Left cardiac atrium (tissue), 4 donors: ENCODE results near the gene MGAM2. TPM values are rescaled to one million over a fixed set of nuclear protein-coding genes. Genes with fewer than 3 reads are reported as not detected.
"Not testable (repeated sequence)": the region's sequence is repeated elsewhere in the genome, so short reads cannot be mapped to it uniquely, and the experiment has no call there.

Experiments used
- ATAC-seq, 2 donors: fragments of 200-7000 bp; cut with Tn5 transposase; one replicate each; pipeline ENCODE4 v1.9.1; 2020; ENCODE audit warnings: mild to moderate bottlenecking in 2 of 2, moderate library complexity in 2 of 2
- DNase-seq: peaks from one replicate; pipeline ENCODE4 v3.0.0-alpha.2; 2020
- intact Hi-C, 2 donors: fragments of 100-400 bp; cut with DNase I; formaldehyde crosslinking; loops; one replicate each; pipeline versions ENCODE4 v1.14.1 to v1.15.1; 2022 to 2023
- long read RNA-seq: library from polyadenylated mRNA; unstranded; transcript quantifications from one replicate; pipeline ENCODE4 v2.0.0, GENCODE V29; 2021
- total RNA-seq, 2 donors: library from RNA; stranded (reverse); fragmentation: NEBNext Ultra II Directional; extraction: Animal tissue kit (Norgen Biotek cat#: 25700); gene quantifications; one replicate each; pipeline ENCODE4 v1.2.1, GENCODE V29; 2021
- donor health status: DM: no; HTN: yes; CAD: no.
- donor health status: DM: no; HTN: yes; CAD: no; lungs with severe emphysema.
- donor health status: DM: yes; HTN: yes; CAD: no.
- donor health status: Dilated cardiomyopathy.

MGAM2 gene
- under 1 TPM; 0.08 to 0.12 TPM for total RNA-seq
- long read RNA-seq: 0 reads

GRCh38 chr7:142111499-142111898 is at the start of gene MGAM2:
Gene MGAM2, plus strand, starts transcription at chr7:142111718. Its CDS starts 5,156 bp downstream, at chr7:142116874.
- ATAC-seq: no peak
- no peak for DNase-seq
- intact Hi-C loops: no loop called here

DNA sequence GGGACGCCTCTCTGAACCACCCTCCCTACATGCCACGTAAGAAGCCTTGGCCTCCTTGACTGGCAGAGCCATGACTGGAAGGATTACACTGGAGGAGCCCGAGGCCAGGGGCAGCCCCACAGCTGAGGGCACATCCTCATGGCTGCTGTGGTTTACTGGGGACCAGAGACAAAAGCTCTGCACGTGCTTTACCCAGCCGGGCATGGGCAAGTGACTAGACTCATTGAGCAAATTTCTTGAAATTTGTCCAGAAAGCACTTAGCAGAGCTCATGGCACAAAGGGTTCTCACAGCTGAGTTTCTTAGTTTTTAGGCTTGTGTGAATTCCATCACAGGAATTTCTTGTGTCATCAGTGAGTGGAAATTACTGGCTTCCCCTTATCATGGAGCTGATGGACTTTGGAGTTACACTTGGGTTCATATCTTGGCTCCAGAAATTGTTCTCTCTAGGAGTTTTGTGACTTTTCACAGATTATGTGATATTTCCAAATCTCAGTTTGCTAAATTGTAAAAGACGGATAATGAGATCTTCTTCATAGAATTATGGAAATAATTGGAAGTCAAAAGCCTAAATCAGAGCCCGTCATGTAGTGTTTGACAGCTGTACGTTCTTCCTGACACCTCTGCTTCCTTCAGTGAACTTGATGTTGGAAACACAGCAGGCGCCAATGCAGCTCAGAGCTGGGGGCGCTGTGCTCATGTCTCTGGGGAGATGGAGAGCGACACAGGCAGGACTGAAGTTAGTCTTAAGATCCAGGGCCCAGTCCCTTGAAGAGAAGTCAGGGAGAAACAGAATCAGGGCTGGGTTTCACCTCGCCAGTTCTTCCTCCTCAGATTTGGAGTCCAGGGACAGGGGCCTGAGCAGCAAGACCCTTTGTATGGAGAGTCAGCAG is 47.7 kb upstream of the MGAM2 start:
- ATAC-seq (no peak), DNase-seq (no peak)
- intact Hi-C loops: loop anchor here in 1 of 2 donors (5.0 kb wide), 1 partner anchor 34 kb away; no protein-coding TSS in a partner anchor

DNA sequence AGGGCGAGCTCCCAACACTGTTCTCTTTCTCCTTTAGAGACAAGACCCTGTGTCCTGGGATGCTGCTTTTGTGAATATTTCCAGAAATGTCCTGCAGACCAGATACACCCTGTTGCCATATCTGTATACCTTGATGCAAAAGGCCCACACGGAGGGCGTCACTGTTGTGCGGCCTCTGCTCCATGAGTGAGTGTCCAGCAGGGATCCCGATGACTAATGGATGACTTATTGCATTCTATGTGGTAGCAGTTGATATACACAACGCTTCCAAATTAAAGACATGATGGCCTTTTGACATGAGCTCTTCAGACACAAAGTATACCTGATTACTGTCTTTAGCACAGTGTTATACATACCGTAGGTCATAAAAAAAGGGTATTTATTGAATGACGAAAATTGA is 45.0 kb upstream of the MGAM2 start:
- ATAC-seq: no peak
- intact Hi-C loops: no loop called here

GRCh38 chr7:142077762-142078161 is 33.8 kb upstream of the MGAM2 start:
- DNase-seq: no peak
- intact Hi-C loops: no loop called here
- no peak for ATAC-seq

More for the DNA sequence above, 45.0 kb upstream of the MGAM2 start:
- DNase-seq: no peak

DNA sequence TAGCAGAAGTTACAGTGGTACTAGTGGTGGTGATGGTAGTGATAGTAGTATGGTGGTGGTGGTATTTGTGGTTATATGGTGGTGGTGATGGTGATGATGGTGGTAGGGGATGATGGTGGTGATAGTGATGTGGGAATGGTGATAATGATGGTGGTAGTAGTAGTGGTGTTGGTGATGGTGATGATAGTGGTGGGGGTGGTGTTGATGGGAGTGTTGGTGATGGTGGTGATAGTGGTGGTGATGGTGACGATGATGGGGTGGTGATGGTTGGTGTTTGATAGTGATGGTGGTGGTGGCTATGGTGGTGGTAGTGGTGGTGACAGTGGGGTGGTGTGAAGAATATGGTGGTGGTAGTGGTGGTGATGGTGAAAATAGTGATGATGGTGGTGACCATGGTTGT is 27.9 kb upstream of the MGAM2 start:
- intact Hi-C loops: no loop called here
- ATAC-seq (no peak), DNase-seq (no peak)

GRCh38 chr7:142085428-142085827 is 26.1 kb upstream of the MGAM2 start:
- no peak for ATAC-seq
- DNase-seq: no peak
- intact Hi-C loops: no loop called here

- intact Hi-C loops: no loop called here
- ATAC-seq: no peak
- no peak for DNase-seq
Measured at GRCh38 chr7:142088022-142088714, 23.4 kb upstream of the MGAM2 start.

DNA sequence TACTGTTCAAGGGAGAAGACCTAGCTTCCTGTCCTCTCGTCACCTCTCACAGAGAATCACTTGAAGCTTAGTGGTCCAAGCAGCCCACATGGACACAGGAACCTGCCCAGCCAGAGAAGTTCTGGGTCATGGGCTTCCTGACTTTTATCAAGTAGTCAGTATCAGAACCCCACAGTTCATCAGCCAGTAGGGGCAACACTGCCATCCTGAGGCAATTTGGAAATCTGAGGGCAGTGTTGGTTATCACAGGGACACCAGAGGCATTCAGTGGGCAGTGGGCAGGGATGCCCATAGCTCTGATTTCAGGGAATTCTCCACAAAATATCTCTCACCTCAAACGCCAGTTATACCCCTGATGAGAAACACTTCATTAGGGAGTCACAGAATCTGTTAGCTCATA is 22.5 kb upstream of the MGAM2 start:
- intact Hi-C loops: no loop called here
- no peak for ATAC-seq

GRCh38 chr7:142091961-142092360 is 19.6 kb upstream of the MGAM2 start:
- DNase-seq (no peak), ATAC-seq (no peak)
- intact Hi-C loops: no loop called here

More for the DNA sequence above, 22.5 kb upstream of the MGAM2 start:
- no peak for DNase-seq

DNA sequence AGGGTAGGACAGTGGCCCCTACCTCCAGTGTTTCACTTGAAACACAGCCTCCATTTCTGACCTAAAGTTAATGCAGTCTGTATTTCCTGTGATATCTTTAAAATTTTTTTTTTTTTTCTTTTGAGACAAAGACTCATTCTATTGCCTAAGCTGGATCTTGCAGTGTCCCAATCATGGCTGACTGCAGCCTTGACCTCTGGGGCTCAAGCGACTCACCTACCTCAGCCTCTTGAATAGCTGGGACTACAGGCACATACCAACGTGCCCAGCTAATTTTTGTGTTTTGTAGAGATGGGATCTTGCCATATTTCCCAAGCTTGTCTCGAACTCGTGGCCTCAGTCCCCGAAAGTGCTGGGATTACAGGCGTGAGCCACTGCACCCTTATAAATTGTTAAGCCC is 16.7 kb upstream of the MGAM2 start:
- DNase-seq (no peak), ATAC-seq (no peak)
- intact Hi-C loops: loop anchor here in 1 of 2 donors (5.0 kb wide), 1 partner anchor 33 kb away; no protein-coding TSS in a partner anchor

DNA sequence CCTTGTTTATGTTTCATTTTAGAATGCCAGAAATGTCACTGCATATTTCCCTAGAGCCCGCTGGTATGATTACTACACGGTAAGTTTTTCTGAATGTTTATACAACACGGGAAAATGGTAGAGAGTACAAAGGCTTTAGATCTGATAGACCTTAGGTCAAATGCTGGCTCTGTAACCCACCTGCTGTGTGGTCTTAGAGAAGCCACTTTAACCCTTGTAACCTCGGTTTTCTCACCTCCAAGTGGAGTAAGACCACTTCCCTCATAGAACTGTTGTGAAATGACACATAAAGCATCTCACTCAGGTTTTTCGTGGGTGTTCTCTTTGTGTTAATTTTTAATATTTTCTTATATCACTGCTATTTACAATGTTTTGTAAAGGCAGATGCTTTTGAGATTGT is 13.9 kb upstream of the MGAM2 start:
- intact Hi-C loops: loop anchor here in 1 of 2 donors (5.0 kb wide), 1 partner anchor 35 kb away; no protein-coding TSS in a partner anchor

GRCh38 chr7:142098004-142098403 is 13.5 kb upstream of the MGAM2 start:
- ATAC-seq (no peak), DNase-seq (no peak)
- intact Hi-C loops: loop anchor here in 1 of 2 donors (5.0 kb wide), 1 partner anchor 36 kb away; no protein-coding TSS in a partner anchor

More for the DNA sequence above, 13.9 kb upstream of the MGAM2 start:
- DNase-seq: no peak
- ATAC-seq: no peak

DNA sequence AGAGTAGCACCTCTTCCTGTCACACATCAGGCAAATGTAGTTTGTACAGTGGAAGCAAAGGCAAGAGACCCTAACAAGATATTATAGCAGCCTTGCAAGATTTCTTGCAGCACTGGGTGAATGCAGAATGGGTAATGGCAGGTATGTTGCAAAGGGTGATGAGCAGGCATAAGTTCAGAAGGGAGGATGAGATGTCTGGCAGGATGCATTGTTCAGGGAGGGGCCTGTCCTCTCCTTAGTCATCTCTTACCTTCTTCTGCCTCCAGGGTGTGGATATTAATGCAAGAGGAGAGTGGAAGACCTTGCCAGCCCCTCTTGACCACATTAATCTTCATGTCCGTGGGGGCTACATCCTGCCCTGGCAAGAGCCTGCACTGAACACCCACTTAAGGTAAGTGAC is 12.2 kb upstream of the MGAM2 start:
- DNase-seq, ATAC-seq: not testable (repeated sequence)
- intact Hi-C loops: loop anchor here in 1 of 2 donors (5.0 kb wide), 1 partner anchor 37 kb away; no protein-coding TSS in a partner anchor

- intact Hi-C loops: no loop called here
- no peak for ATAC-seq
- no peak for DNase-seq
Measured at GRCh38 chr7:142100634-142101033, 10.9 kb upstream of the MGAM2 start.

DNA sequence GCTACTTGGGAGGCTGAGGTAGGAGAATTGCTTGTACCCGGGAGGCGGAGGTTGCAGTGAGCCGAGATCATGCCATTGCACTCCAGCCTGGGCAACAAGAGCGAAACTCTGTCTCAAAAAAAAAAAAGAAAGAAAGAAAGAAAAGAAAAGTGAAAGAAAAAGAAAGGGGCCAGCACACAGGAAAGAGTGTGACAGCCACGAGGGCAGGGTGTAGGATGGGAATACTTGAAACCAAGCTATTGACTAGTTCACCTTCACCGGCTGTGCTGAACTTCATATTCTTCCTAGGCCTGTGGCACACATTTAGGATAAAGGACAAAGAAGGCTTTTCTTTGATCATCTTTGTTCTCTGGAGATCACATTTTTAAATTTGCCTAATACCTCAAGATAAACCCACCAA is 9.7 kb upstream of the MGAM2 start:
- DNase-seq, intact Hi-C loops, ATAC-seq: not testable (repeated sequence)

DNA sequence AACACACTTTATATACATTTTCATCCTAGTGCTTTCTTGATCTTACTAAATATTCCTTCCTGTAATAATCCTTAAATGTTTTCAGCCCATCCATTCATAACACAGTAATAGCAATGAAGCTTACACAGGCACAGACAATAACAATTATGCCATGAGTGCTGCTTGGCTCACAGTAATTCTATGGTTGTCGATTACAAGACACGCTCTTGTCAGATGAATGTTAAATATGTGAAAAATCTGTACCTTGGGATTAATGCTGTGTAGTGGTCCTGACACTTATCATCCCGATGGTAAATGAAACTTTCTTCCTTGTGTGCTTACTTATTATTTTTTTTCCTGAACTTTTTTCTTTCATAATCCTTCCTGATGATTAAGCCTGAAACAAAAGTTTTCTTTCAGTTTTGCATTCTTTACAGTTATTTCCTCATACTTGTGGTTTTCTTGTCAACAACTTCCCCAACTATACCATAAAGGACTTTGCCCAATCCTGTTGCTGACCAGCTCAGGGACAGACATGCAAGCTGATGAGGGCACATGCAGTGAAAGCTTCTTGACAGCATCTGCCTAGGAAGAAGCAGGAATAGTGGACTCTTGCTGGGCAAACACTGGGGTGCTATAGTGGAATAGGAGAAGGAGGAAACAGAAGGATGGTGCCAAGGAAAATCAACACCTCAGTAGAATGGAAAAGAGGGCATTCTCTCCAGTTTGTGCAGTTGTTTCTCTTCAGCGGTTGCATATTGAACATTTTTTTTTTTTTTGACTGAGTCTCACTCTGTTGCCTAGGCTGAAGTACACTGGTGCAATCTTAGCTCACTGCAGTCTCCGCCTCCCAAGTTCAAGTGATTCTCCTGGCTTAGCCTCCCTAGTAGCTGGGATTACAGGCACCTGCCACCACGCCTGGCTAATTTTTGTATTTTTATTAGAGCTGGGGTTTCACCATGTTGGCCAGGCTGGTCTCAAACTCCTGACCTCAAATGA is 6.7 kb upstream of the MGAM2 start:
- intact Hi-C loops: no loop called here
- DNase-seq (no peak), ATAC-seq (peak in 1 of 2 donors; percentile 72)

DNA sequence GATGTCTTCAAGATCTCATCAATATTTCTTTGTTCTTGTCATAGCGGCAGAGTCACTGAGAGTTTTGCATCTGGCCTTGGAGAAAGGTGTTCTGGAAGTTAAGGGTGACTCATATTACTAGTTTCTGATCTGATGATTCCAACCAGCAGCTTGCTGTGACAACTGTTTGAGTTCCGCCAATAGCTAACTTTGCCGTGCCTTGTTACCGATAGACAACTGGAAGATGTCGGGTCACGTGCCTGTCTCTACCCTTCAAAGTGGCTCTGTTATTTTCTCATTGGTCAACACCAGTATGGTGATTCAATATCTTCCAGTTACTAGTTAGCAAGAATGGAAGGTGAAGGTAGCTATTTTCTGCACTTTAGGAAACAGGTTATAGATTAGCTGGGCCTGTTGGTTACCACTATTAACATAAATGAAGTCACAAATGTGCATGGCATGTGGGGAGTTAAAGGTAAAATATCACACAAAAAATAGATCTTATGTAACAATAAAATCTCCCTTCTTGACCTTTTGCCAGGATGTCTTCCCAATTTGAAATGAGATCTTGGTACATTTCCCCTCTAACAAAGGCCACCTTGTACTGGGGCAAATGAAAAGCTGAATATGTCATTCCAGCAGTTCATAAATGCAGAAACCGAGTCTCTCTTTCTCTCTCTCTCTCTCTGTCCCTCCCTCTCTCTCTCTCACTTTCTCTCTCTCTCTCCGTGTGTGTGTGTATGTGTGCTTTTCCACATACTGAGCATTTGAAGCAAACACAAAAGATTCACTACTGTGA is 2.6 kb upstream of the MGAM2 start:
- intact Hi-C loops: no loop called here
- DNase-seq: no peak
- ATAC-seq: no peak

- intact Hi-C loops: no loop called here
- ATAC-seq: no peak
- DNase-seq: no peak
Measured at GRCh38 chr7:142110098-142110497, 1.4 kb upstream of the MGAM2 start.
